NCI-H146 (cell line): Measurements from ENCODE around the gene ABHD3.
"Not testable (repeated sequence)": the region's sequence is repeated elsewhere in the genome, so short reads cannot be mapped to it uniquely, and the experiment has no call there.

Experiments
- DNase-seq: peaks from one replicate; lab custom pipeline; 2025; lab: John Stamatoyannopoulos, UW

Gene ABHD3

GRCh38 chr18:21650311-21650710, 54.3 kb downstream of the ABHD3 start:
- DNase-seq = no peak

DNA sequence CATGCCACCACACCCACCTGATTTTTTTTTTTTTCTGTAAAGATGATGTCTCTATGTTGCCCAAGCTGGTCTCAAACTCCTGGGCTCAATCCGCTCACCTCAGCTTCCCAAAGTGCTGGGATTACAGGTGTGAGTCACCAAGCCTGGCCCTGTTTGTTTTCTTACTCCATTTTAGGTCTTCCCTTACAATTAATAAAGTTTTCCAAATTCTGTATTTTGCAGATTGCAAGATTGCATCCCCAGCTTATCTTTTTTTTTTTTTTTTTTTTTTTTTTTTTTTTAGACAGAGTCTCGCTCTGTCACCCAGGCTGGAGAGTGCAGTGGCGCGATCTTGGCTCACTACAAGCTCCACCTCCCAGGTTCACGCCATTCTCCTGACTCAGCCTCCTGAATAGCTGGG, 64.2 kb downstream of the ABHD3 start:
- not testable (repeated sequence) for DNase-seq

GRCh38 chr18:21638822-21639221, 65.8 kb downstream of the ABHD3 start:
- DNase-seq = no peak

- DNase-seq = no peak
Observed at GRCh38 chr18:21636769-21637168, 67.8 kb downstream of the ABHD3 start.

DNA sequence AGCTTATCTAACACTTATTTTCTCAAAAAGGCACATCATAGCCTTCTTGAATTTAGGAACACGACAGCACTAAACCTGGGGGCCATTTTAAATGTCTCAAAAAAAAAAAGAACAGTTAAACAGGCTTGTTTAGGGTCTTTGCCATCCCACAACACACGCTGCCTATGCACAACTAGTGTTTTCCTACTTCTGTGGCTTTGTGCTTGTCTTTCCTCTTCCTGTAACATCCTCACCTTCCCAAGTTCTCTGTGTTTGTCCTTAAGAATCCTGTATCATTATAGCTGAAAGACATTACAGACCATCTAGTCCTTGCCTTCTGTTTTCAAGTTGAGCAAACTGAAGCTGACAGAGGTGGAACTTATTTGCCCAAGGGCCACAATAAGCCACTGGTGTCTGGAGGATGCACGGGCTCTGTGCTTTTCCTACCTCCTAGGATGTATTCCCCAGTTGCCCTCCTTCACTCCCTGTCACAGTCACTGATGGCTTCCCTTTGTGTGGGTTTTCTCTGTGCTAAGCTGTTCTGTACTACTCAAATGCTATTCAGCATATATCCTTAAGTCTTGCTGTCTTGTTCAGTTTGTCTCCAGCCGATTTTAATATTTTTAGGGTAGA, 69.9 kb downstream of the ABHD3 start:
- no peak for DNase-seq

- DNase-seq = no peak
Observed at GRCh38 chr18:21632393-21632792, 72.2 kb downstream of the ABHD3 start.

GRCh38 chr18:21629089-21629832, 75.3 kb downstream of the ABHD3 start:
- no peak for DNase-seq

DNA sequence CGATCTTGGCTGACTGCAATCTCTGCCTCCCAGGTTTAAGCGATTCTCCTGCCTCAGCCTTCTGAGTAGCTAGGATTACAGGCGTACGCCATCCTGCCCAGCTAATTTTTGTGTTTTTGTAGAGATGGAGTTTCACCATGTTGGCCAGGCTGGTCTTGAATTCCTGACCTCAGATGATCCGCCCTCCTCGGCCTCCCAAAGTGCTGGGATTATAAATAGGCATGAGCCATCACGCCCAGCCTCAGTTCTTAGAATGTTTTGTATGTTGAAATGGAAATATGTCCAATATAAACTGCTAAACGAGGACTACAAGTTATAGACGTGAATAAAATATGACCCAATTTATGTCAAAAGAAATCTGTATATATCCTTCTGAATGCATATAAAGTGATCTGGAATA, 82.9 kb downstream of the ABHD3 start:
- not testable (repeated sequence) for DNase-seq

DNA sequence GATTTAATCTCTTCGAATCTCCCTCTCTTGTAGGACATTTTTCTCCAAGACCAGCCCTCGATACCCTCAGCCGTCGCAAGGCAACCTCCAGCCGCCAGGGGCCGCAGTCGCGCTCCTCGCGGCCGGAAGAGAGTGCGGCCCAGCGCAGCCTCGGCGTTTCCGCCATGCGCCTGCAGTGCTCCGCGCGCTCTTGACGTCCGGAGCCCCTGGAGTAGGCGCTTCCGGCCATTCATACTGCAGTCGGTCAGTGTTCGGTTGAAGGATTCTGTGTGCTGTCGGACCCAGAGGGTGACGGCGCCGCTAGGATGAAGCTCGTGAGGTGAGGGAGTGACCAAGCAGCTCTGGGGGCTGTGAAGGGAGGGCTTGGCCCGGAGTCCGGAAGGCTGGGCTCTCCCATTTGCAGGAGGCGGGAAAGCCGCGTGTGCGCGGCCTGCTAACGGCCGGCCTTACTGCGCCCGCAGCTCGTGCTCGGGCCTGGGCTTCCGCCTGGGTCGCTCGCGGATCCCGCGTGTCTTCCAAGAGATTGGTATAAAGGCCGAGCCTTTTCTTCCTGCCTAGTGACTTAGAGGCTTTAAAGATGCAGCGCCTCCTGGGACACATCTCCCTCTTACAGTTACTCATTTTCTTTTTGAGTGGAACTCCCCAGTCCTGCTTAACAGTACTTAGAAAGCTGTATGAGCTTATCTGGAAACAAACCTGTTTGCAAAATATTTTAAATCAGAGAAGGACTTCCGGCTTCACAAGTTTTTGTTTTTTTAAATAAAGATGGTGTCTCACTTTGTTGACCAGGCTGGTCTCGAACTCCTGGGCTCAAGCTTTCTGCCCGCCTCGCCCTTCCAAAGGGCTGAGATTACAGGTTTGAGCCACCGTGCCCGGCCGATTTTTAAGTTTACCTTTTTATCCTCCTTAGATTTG, 92.2 kb downstream of the ABHD3 start, which contains the start of gene SNRPD1:
Gene SNRPD1 (plus strand): TSS at position 190 of the 915 bp plus-strand sequence. CDS start 116 bp downstream, at position 306.
- peak; percentile 97 for DNase-seq

GRCh38 chr18:21611401-21612124, 93.0 kb downstream of the ABHD3 start:
- DNase-seq = peak; percentile 63

DNA sequence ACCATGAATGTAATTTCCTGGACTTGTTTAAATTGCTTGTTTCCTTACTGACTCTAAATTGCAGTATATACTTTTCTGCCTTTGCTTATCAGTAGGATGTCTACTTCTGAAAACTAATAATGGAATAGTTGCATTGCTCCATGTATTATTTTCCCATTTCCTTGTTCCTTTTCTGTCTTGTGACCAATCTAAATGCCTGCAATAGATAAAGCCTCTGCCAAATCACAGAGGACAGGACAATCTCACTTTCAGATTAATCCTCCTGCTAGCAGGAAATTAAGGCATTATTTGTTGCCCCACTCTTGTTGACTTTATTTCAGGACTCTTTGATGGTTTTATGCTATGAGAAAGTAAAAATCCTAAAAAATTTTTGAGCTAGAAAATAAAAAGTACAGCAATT, 99.4 kb downstream of the ABHD3 start:
- DNase-seq = no peak

DNA sequence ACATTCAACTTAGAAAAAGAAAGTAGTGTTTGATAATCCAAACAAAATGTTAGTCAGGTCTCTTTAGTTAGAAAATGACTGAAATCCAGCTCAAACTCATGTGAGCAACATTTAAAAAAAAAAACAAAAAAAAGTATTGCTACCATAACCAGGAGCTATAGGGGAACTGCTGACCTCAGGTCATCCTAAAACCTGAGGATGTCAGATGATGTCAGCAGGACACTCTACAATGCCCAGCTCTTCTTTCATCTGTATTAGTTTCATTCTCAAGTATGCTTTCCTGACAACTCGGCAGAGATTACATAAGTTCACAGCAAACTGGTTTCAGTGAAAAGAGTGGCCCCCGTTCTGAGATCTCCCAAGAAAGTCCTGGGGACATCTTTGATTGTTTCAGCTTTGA, 99.9 kb downstream of the ABHD3 start:
- no peak for DNase-seq

DNA sequence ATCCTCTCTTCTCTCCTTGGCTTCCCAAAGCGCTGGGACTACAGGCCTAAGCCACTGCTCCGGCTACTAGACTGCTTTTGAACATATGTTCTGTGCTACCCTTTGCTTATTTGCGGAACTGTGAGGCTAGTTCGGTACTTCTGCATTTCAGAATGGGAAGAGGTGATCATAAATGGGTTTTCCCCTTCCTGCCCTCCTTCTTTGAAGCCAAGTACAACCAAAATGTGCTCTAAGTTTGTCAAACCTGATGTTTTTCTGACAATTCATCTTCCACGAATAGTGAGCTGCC, 102.3 kb downstream of the ABHD3 start:
- DNase-seq = no peak
